H1 (cell line): ENCODE results near the gene SLC16A11. TPM values are rescaled to one million over a fixed set of nuclear protein-coding genes. Genes with fewer than 3 reads are reported as not detected.
A peak's percentile ranks its signal among the peaks of the same experiment; 100 is the strongest.

ENCODE experiments used
- CTCF ChIA-PET: fragments of 300-600 bp; sonication (Branson Sonifier 250); formaldehyde crosslinking; loops from one replicate; lab custom pipeline; 2021; ENCODE audit not compliant: partially characterized antibody; lab: Charles Lee
- POLR2A ChIA-PET: fragments of 300-600 bp; sonication (Branson Sonifier 250); formaldehyde crosslinking; loops from one replicate; lab custom pipeline; 2021; ENCODE audit warnings: inconsistent platforms; ENCODE audit not compliant: partially characterized antibody; lab: Charles Lee
- DNase-seq, 2 experiments: peaks; one replicate each; pipeline versions ENCODE4 v3.0.0 to v3.0.0-alpha.2; 2010 to 2022; ENCODE audit warnings: low spot score in 2 of 2, low read depth in 1 of 2, mixed read lengths in 1 of 2
- FAIRE-seq: peaks from 2 replicates; lab custom pipeline; 2011; peaks lifted over from hg19 to GRCh38; lab: Jason Lieb, UNC
- H2AFZ ChIP-seq: 2 replicates; pipeline ENCODE4 v1.8.1; 2012; ENCODE audit warnings: low read length, inconsistent platforms
- H2AK5ac ChIP-seq: 2 replicates; pipeline ENCODE4 v1.6.1; 2013; ENCODE audit warnings: low read depth, low read length
- H2BK120ac ChIP-seq: replicated peaks from 2 replicates; pipeline ENCODE3; 2013; ENCODE audit warnings: low read depth, low read length, inconsistent platforms
- H2BK12ac ChIP-seq: 2 replicates; pipeline ENCODE4 v1.6.1; 2013; ENCODE audit warnings: low read depth, low read length
- H2BK15ac ChIP-seq: 2 replicates; pipeline ENCODE4 v1.6.1; 2013; ENCODE audit warnings: low read length
- H2BK20ac ChIP-seq: 2 replicates; pipeline ENCODE4 v1.6.1; 2013; ENCODE audit warnings: low read length
- H2BK5ac ChIP-seq: 2 replicates; pipeline ENCODE4 v1.6.1; 2013; ENCODE audit warnings: low read depth, low read length
- H3K14ac ChIP-seq: 2 replicates; pipeline ENCODE4 v1.6.1; 2013; ENCODE audit warnings: inconsistent platforms; ENCODE audit not compliant: insufficient read length
- H3K18ac ChIP-seq: 2 replicates; pipeline ENCODE4 v1.6.1; 2013; ENCODE audit warnings: low read length; ENCODE audit errors: extremely low read depth
- H3K23ac ChIP-seq: 2 replicates; pipeline ENCODE4 v1.6.1; 2013; ENCODE audit warnings: inconsistent platforms; ENCODE audit not compliant: insufficient read length
- H3K23me2 ChIP-seq: 2 replicates; pipeline ENCODE4 v1.6.1; 2013; ENCODE audit warnings: low read depth, low read length
- H3K27ac ChIP-seq: 2 replicates; pipeline ENCODE4 v1.6.1; 2011; ENCODE audit warnings: low read depth, low read length, inconsistent platforms
- H3K27me3 ChIP-seq, 4 experiments: replicated peaks in 1 of 4; 1 replicate in 1 of 4; 2 replicates in 3 of 4; pipeline versions ENCODE4 v1.6.1 to v1.8.1; 2011 to 2013; ENCODE audit warnings: low read length in 3 of 4, mild to moderate bottlenecking in 3 of 4, inconsistent platforms in 2 of 4, mixed read lengths in 2 of 4, moderate library complexity in 1 of 4; ENCODE audit not compliant: control insufficient read depth in 3 of 4, insufficient read depth in 3 of 4; ENCODE audit errors: extremely low read depth in 1 of 4
- H3K36me3 ChIP-seq, 4 experiments: 2 replicates each; pipeline versions ENCODE4 v1.6.1 to v1.8.1; 2011 to 2013; ENCODE audit warnings: mild to moderate bottlenecking in 4 of 4, low read length in 3 of 4, moderate library complexity in 2 of 4, control low read depth in 1 of 4, inconsistent platforms in 1 of 4; ENCODE audit not compliant: insufficient read depth in 4 of 4, control insufficient read depth in 2 of 4
- H3K4ac ChIP-seq: replicated peaks from 2 replicates; pipeline ENCODE3; 2013; ENCODE audit warnings: low read length, low read depth, mixed read lengths, inconsistent platforms; ENCODE audit not compliant: insufficient read length
- H3K4me1 ChIP-seq, 4 experiments: replicated peaks in 1 of 4; 1 replicate in 1 of 4; 2 replicates in 3 of 4; pipeline versions ENCODE4 v1.6.1 to v1.8.1; 2011 to 2013; ENCODE audit warnings: low read length in 3 of 4, inconsistent platforms in 2 of 4, mixed read lengths in 1 of 4; ENCODE audit not compliant: insufficient read depth in 4 of 4, control insufficient read depth in 3 of 4
- H3K4me2 ChIP-seq, 2 experiments: 2 replicates each; pipeline versions ENCODE4 v1.6.1 to v1.8.1; 2011 to 2013; ENCODE audit warnings: low read depth in 2 of 2, low read length in 2 of 2, control low read depth in 1 of 2, inconsistent platforms in 1 of 2, mild to moderate bottlenecking in 1 of 2; ENCODE audit not compliant: insufficient read depth in 1 of 2
- H3K4me3 ChIP-seq, 4 experiments: fragments of 200-600, 300-600 bp in 1 of 4; sonication (generic), shearing (Covaris generic), sonication (Bioruptor Twin) in 1 of 4; 2 replicates each; pipeline versions ENCODE4 v1.5.1 to v1.8.1; 2011 to 2016; ENCODE audit warnings: low read length in 4 of 4, low read depth in 3 of 4, control low read depth in 2 of 4, inconsistent platforms in 2 of 4, mild to moderate bottlenecking in 2 of 4, mixed read lengths in 1 of 4, moderate library complexity in 1 of 4; ENCODE audit not compliant: insufficient read depth in 2 of 4; ENCODE audit errors: extremely low read depth in 1 of 4
- H3K56ac ChIP-seq: replicated peaks from 2 replicates; pipeline ENCODE3; 2013; ENCODE audit warnings: low read depth, mild to moderate bottlenecking, mixed read lengths, low read length, inconsistent platforms; ENCODE audit not compliant: insufficient read length
- H3K79me1 ChIP-seq: 2 replicates; pipeline ENCODE4 v1.6.1; 2013; ENCODE audit warnings: low read depth, low read length, control low read depth
- H3K79me2 ChIP-seq, 2 experiments: 2 replicates each; pipeline versions ENCODE4 v1.6.1 to v1.8.1; 2012 to 2013; ENCODE audit warnings: low read length in 2 of 2, mild to moderate bottlenecking in 2 of 2, inconsistent platforms in 1 of 2; ENCODE audit not compliant: insufficient read depth in 2 of 2, control insufficient read depth in 1 of 2
- H3K9ac ChIP-seq, 4 experiments: replicated peaks in 1 of 4; 1 replicate in 1 of 4; 2 replicates in 3 of 4; pipeline versions ENCODE4 v1.6.1 to v1.8.1; 2011 to 2013; ENCODE audit warnings: low read depth in 3 of 4, low read length in 3 of 4, control low read depth in 2 of 4, mild to moderate bottlenecking in 2 of 4, moderate library complexity in 2 of 4, inconsistent platforms in 1 of 4; ENCODE audit errors: extremely low read depth in 1 of 4
- H3K9me3 ChIP-seq, 2 experiments: 2 replicates each; pipeline versions ENCODE4 v1.6.1 to v1.8.1; 2012 to 2013; ENCODE audit warnings: mild to moderate bottlenecking in 2 of 2, moderate library complexity in 2 of 2, control low read depth in 1 of 2, inconsistent platforms in 1 of 2, low read depth in 1 of 2, low read length in 1 of 2, mixed read lengths in 1 of 2; ENCODE audit not compliant: insufficient read depth in 2 of 2
- H4K20me1 ChIP-seq, 2 experiments: replicated peaks in 1 of 2; 2 replicates each; pipeline versions ENCODE3 to v1.8.1; 2011 to 2013; ENCODE audit warnings: inconsistent platforms in 2 of 2, low read length in 2 of 2, mild to moderate bottlenecking in 1 of 2; ENCODE audit not compliant: insufficient read depth in 2 of 2, control insufficient read depth in 1 of 2
- H4K5ac ChIP-seq: 2 replicates; pipeline ENCODE4 v1.6.1; 2013; ENCODE audit warnings: low read length, low read depth, mixed read lengths, inconsistent platforms; ENCODE audit not compliant: insufficient read length
- H4K8ac ChIP-seq: 2 replicates; pipeline ENCODE4 v1.8.0; 2013; ENCODE audit warnings: mild to moderate bottlenecking, moderate library complexity, low read length, inconsistent platforms; ENCODE audit not compliant: insufficient read depth; ENCODE audit errors: extremely low read depth
- H4K91ac ChIP-seq: replicated peaks from 2 replicates; pipeline ENCODE3; 2013; ENCODE audit warnings: low read length, mixed read lengths, inconsistent platforms; ENCODE audit not compliant: insufficient read length
- ASH2L ChIP-seq: fragments of 200-600, 300-600 bp; sonication (generic); IDR thresholded peaks from one replicate; pipeline ENCODE4 v1.7.1; 2017; ENCODE audit warnings: low read length
- ATF2 ChIP-seq: IDR thresholded peaks from 2 replicates; pipeline ENCODE4 v1.6.1; 2012; ENCODE audit warnings: low read length, inconsistent platforms
- CHD2 ChIP-seq: IDR thresholded peaks from 2 replicates; pipeline ENCODE4 v1.6.1; 2012; ENCODE audit warnings: low read length, improper control_type of control experiment
- CREB1 ChIP-seq: IDR thresholded peaks from 2 replicates; pipeline ENCODE4 v1.6.1; 2012; ENCODE audit warnings: inconsistent platforms
- CTBP2 ChIP-seq: IDR thresholded peaks from 2 replicates; pipeline ENCODE4 v1.7.0; 2011; ENCODE audit warnings: borderline replicate concordance, mild to moderate bottlenecking, moderate library complexity, mixed read lengths, low read length; ENCODE audit not compliant: insufficient read depth, insufficient read length
- JUN ChIP-seq: IDR thresholded peaks from 2 replicates; pipeline ENCODE4 v1.6.1; 2011; ENCODE audit warnings: low read depth, mild to moderate bottlenecking, improper control_type of control experiment, low read length
- NANOG ChIP-seq: IDR thresholded peaks from 2 replicates; pipeline ENCODE4 v1.6.1; 2011; ENCODE audit warnings: low read length, low read depth, mild to moderate bottlenecking, inconsistent platforms; ENCODE audit not compliant: insufficient read depth, poor library complexity, severe bottlenecking
- POU5F1 ChIP-seq: IDR thresholded peaks from 2 replicates; pipeline ENCODE4 v1.6.1; 2011; ENCODE audit warnings: low read depth, mild to moderate bottlenecking, low read length, moderate library complexity
- TAF7 ChIP-seq: optimal IDR thresholded peaks from 2 replicates; pipeline ENCODE3; 2011; ENCODE audit warnings: low read depth, mild to moderate bottlenecking, inconsistent platforms, low read length, moderate library complexity, borderline replicate concordance
- WGBS, 2 experiments: shearing (Covaris generic) in 1 of 2; methylation state at CpG; one replicate each; pipeline versions ENCODE4 v1.1.6 to v1.1.7; 2013 to 2015; ENCODE audit warnings: low lambda C conversion rate in 2 of 2, mixed read lengths in 2 of 2, inconsistent platforms in 1 of 2, low coverage in 1 of 2, missing lambda C conversion rate in 1 of 2; ENCODE audit not compliant: insufficient replicate concordance in 2 of 2, insufficient coverage in 1 of 2, insufficient read length in 1 of 2; ENCODE audit errors: extremely low coverage in 1 of 2, missing lambda C conversion rate in 1 of 2; 5-methylcytosine and 5-hydroxymethylcytosine counted together
- polyA plus RNA-seq, 7 experiments: library from polyadenylated mRNA; depleted of rRNA in 3 of 7; stranded (reverse) in 5 of 7; unstranded in 2 of 7; fragments of >200 nt in 5 of 7; fragments of 200-250 nt in 2 of 7; gene quantifications; 1 replicate in 5 of 7; 2 replicates in 1 of 7; 4 replicates in 1 of 7; pipeline versions ENCODE4 v1.2.1 to v1.2.3, GENCODE V29; 2011 to 2013; ENCODE audit warnings: missing spikeins in 2 of 7, mixed read lengths in 2 of 7
- total RNA-seq: library from RNA; stranded (reverse); fragmentation: NEBNext Ultra II Directional; extraction: Animal tissue kit (Norgen Biotek cat#: 25700); gene quantifications from 2 replicates; pipeline ENCODE4 v1.2.1, GENCODE V29; 2021

SLC16A11 gene
- total and polyA plus RNA-seq, 2 of the 8 experiments (the other 6 are each of a cell fraction or from before 2014, with no cell fraction given): 0.35 to 0.39 TPM

GRCh38 chr17:7021993-7022778 is 21.7 kb downstream of the SLC16A11 start:
- Histone ChIP-seq H3K79me1 (no peaks in the 10 kb centered on the region), H4K5ac (no peak overlapping the region), H3K4me3 (peak overlapping the region; percentile 57 to 68 (median 59)), H3K79me2 (no peaks in the 10 kb centered on the region), H3K4me1 (peaks cover 0 to 15% (median 5%) of the 10 kb centered on the region in 4 experiments; a peak in 6 of 7 replicates), H3K4me2 (peak overlapping the region; percentile 91 to 97), H4K20me1 (no peaks in the 10 kb centered on the region), H2BK120ac (peak overlapping the region; percentile 18), H2AFZ (peak overlapping the region; percentile 74), H4K91ac (peak overlapping the region; percentile 27), H3K56ac (peak overlapping the region; percentile 14), H3K9ac (peak overlapping the region in 3 of 4 experiments; percentile 3 to 32 (median 16); a peak in 3 of 7 replicates), H2BK20ac (0 out of 2 replicates have a peak overlapping the region, but pooled peaks have one; percentile 72), H3K9me3 (no peaks in the 10 kb centered on the region), H2BK5ac (no peak overlapping the region), H2BK12ac (0 out of 2 replicates have a peak overlapping the region, but pooled peaks have one; percentile 14), H4K8ac (peak overlapping the region; percentile 75), H3K23me2 (peaks cover 11% of the 10 kb centered on the region), H3K23ac (no peak overlapping the region), H3K36me3 (peaks cover 0 to 8% (median 5%) of the 10 kb centered on the region in 4 experiments; a peak in 2 of 8 replicates), H3K4ac (no peak overlapping the region), H3K27ac (no peak overlapping the region), H3K18ac (peak overlapping the region; percentile 78), H3K27me3 (peaks cover 0 to 16% (median 14%) of the 10 kb centered on the region in 4 experiments; a peak in 6 of 7 replicates), H3K14ac (no peak overlapping the region), H2BK15ac (no peak overlapping the region), H2AK5ac (no peak overlapping the region)
- POLR2A ChIA-PET: interaction anchor here (0.5 to 3.3 kb wide), 4 partner anchors 10 to 290 kb away, joined by 3 to 13 read pairs (median 4); partner anchors contain the start of gene RNASEK
- DNase-seq: peak in 1 of 2 experiments; percentile 95
- WGBS, 2 experiments: 5% methylated on average over 51 of the region's 53 CpGs; no CpG with 5 or more reads in 1 of the 2 experiments
- CTCF ChIA-PET: interaction anchor here (0.6 to 3.2 kb wide), 25 partner anchors 9 to 355 kb away, joined by 3 to 34 read pairs (median 4); partner anchors contain the start of genes ALOX12, SLC13A5 and SLC16A13
- FAIRE-seq: peak; percentile 60
- TF ChIP-seq POU5F1 (no peak), CHD2 (no peak; the same call in 1 of the 2 replicates), ASH2L (peak; percentile 45), CREB1 (peak; percentile 60; the same call in 1 of the 2 replicates), TAF7 (no peak), ATF2 (no peak), JUN (no peak), NANOG (peak; percentile 1), CTBP2 (no peak)
